SK-N-SH (cell line): ENCODE data around the gene PDIA6. TPM values are rescaled to one million over a fixed set of nuclear protein-coding genes. Genes with fewer than 3 reads are reported as not detected.

Source experiments
- CTCF ChIA-PET: fragments of 300-600, 350-600 bp; formaldehyde crosslinking; extraction: SDS; loops from one replicate; lab custom pipeline; 2021; lab: Yijun Ruan, JAX
- POLR2A ChIA-PET: fragments of 350-600 bp; sonication (Branson Sonifier 250); formaldehyde crosslinking; extraction: SDS; loops from one replicate; lab custom pipeline; 2020; ENCODE audit warnings: antibody characterized with exemption, inconsistent platforms; lab: Yijun Ruan, JAX
- DNase-seq: peaks from one replicate; pipeline ENCODE4 v3.0.0; 2012
- H2AFZ ChIP-seq: fragments of 200-600 bp; sonication (generic); 2 replicates; pipeline ENCODE4 v1.8.1; 2016; ENCODE audit warnings: antibody characterized with exemption, mild to moderate bottlenecking, low read depth
- H3F3A ChIP-seq: fragments of 200-600 bp; sonication (generic); replicated peaks from 2 replicates; pipeline ENCODE3; 2016; ENCODE audit warnings: antibody characterized with exemption, mild to moderate bottlenecking; ENCODE audit not compliant: insufficient read depth
- H3K27ac ChIP-seq, 2 experiments: fragments of 200-500 bp in 1 of 2; fragments of 200-600 bp in 1 of 2; sonication (Bioruptor generic) in 1 of 2; sonication (generic), shearing (Covaris generic) in 1 of 2; 2 replicates each; pipeline versions ENCODE4 v1.5.1 to v1.6.1; 2014 to 2016; ENCODE audit warnings: low read depth in 2 of 2, inconsistent platforms in 1 of 2, low read length in 1 of 2, mild to moderate bottlenecking in 1 of 2, mixed read lengths in 1 of 2
- H3K27me3 ChIP-seq: fragments of 200-600 bp; sonication (generic), shearing (Covaris generic); 2 replicates; pipeline ENCODE4 v1.6.1; 2016; ENCODE audit warnings: mixed run types; ENCODE audit not compliant: insufficient read depth
- H3K36me3 ChIP-seq, 2 experiments: fragments of 200-500 bp in 1 of 2; fragments of 200-600 bp in 1 of 2; sonication (Bioruptor generic) in 1 of 2; sonication (generic) in 1 of 2; replicated peaks in 1 of 2; 2 replicates each; pipeline versions ENCODE3 to v1.5.1; 2014 to 2016; ENCODE audit warnings: low read length in 1 of 2, mild to moderate bottlenecking in 1 of 2; ENCODE audit not compliant: insufficient read depth in 2 of 2, control insufficient read depth in 1 of 2
- H3K4me1 ChIP-seq, 2 experiments: fragments of 200-500 bp in 1 of 2; fragments of 200-600 bp in 1 of 2; sonication (Bioruptor generic) in 1 of 2; sonication (generic), shearing (Covaris generic) in 1 of 2; 2 replicates each; pipeline versions ENCODE4 v1.5.1 to v1.6.1; 2014 to 2016; ENCODE audit warnings: low read depth in 1 of 2, low read length in 1 of 2, mixed run types in 1 of 2; ENCODE audit not compliant: insufficient read depth in 2 of 2, control insufficient read depth in 1 of 2
- H3K4me2 ChIP-seq: fragments of 200-600 bp; sonication (generic), shearing (Covaris generic); 2 replicates; pipeline ENCODE4 v1.6.1; 2017; ENCODE audit warnings: mixed run types
- H3K4me3 ChIP-seq, 2 experiments: fragments of 200-500 bp in 1 of 2; fragments of 200-600 bp in 1 of 2; sonication (Bioruptor generic) in 1 of 2; sonication (generic), shearing (Covaris generic) in 1 of 2; 2 replicates each; pipeline versions ENCODE4 v1.5.1 to v1.8.1; 2014 to 2016; ENCODE audit warnings: low read depth in 2 of 2, inconsistent platforms in 1 of 2, low read length in 1 of 2, mild to moderate bottlenecking in 1 of 2, mixed read lengths in 1 of 2, moderate library complexity in 1 of 2
- H3K79me2 ChIP-seq: fragments of 200-600 bp; sonication (generic); 2 replicates; pipeline ENCODE4 v1.8.1; 2017; ENCODE audit warnings: mild to moderate bottlenecking; ENCODE audit not compliant: insufficient read depth
- H3K9ac ChIP-seq: fragments of 200-600 bp; sonication (generic); 2 replicates; pipeline ENCODE4 v1.6.1; 2017; ENCODE audit warnings: mixed run types
- H3K9me2 ChIP-seq: fragments of 200-600 bp; sonication (generic); 2 replicates; pipeline ENCODE4 v1.6.1; 2017; ENCODE audit warnings: mixed run types
- H3K9me3 ChIP-seq: fragments of 200-600 bp; sonication (generic); 2 replicates; pipeline ENCODE4 v1.6.1; 2017; ENCODE audit warnings: mixed run types, mild to moderate bottlenecking, moderate library complexity
- H4K20me1 ChIP-seq: fragments of 200-600 bp; sonication (generic); 2 replicates; pipeline ENCODE4 v1.6.1; 2017; ENCODE audit warnings: mild to moderate bottlenecking, mixed run types; ENCODE audit not compliant: insufficient read depth
- CHD2 ChIP-seq: fragments of 150-350 bp; IDR thresholded peaks from 2 replicates; pipeline ENCODE4 v1.6.1; 2018; ENCODE audit warnings: low read length; ENCODE audit not compliant: partially characterized antibody
- ELF1 ChIP-seq: IDR thresholded peaks from 2 replicates; pipeline ENCODE4 v1.4.0; 2012
- EP300 ChIP-seq, 2 experiments: IDR thresholded peaks; 2 replicates each; pipeline versions ENCODE4 v1.4.0 to v1.6.1; 2012; ENCODE audit warnings: borderline replicate concordance in 1 of 2, low read depth in 1 of 2, low read length in 1 of 2
- FOXM1 ChIP-seq: IDR thresholded peaks from 2 replicates; pipeline ENCODE4 v1.4.0; 2012; ENCODE audit warnings: low read depth, mild to moderate bottlenecking
- MAX ChIP-seq: IDR thresholded peaks from 2 replicates; pipeline ENCODE4 v1.4.0; 2012; ENCODE audit warnings: low read depth
- MEF2A ChIP-seq: IDR thresholded peaks from 2 replicates; pipeline ENCODE4 v1.4.0; 2012; ENCODE audit warnings: low read depth, borderline replicate concordance
- MXI1 ChIP-seq: IDR thresholded peaks from 2 replicates; pipeline ENCODE4 v1.6.1; 2012; ENCODE audit warnings: mild to moderate bottlenecking, low read depth, low read length, improper control_type of control experiment
- PBX3 ChIP-seq: IDR thresholded peaks from 2 replicates; pipeline ENCODE4; 2012
- POLR2AphosphoS5 ChIP-seq: IDR thresholded peaks from 2 replicates; pipeline ENCODE4 v1.6.1; 2012; ENCODE audit warnings: low read depth, low read length
- RCOR1 ChIP-seq: fragments of 150-350 bp; IDR thresholded peaks from 2 replicates; pipeline ENCODE4 v1.6.1; 2017; ENCODE audit warnings: antibody characterized with exemption, low read length
- RXRA ChIP-seq: IDR thresholded peaks from 2 replicates; pipeline ENCODE4 v1.4.0; 2012; ENCODE audit warnings: low read depth, mild to moderate bottlenecking, borderline replicate concordance
- SMC3 ChIP-seq: IDR thresholded peaks from 2 replicates; pipeline ENCODE4 v1.6.1; 2012; ENCODE audit warnings: low read depth, low read length, improper control_type of control experiment
- TCF12 ChIP-seq: IDR thresholded peaks from 2 replicates; pipeline ENCODE4 v1.4.0; 2012
- WGBS: methylation state at CpG from one replicate; pipeline ENCODE4 v1.1.6; 2017; ENCODE audit warnings: low lambda C conversion rate; 5-methylcytosine and 5-hydroxymethylcytosine counted together
- polyA plus RNA-seq, 3 experiments: library from polyadenylated mRNA; depleted of rRNA; stranded (reverse); fragments of >200 nt; gene quantifications; 2 replicates each; pipeline ENCODE4 v1.2.3, GENCODE V29; 2012
- TF ChIP-seq, protein P1 (sequence below): fragments of 150-350 bp; IDR thresholded peaks from 2 replicates; pipeline ENCODE4 v1.6.1; 2017; ENCODE audit warnings: antibody characterized with exemption, low read length, low read depth, borderline replicate concordance

Gene PDIA6
- polyA plus RNA-seq, 1 of the 3 experiments (the other 2 are of a cell fraction) = 325 TPM

GRCh38 chr2:10811517-10811916, 1.1 kb downstream of the PDIA6 start:
- peaks cover 52% of the 10 kb centered on the region for H4K20me1 ChIP-seq
- no peaks in the 10 kb centered on the region for H3K9me2 ChIP-seq
- peaks cover 0 to 37% of the 10 kb centered on the region in 2 experiments; a peak in 2 of 4 replicates for H3K4me1 ChIP-seq
- CTCF ChIA-PET = interaction anchor here (1.2 to 2.2 kb wide), 5 partner anchors 11 to 652 kb away, joined by 3 to 22 read pairs (median 6); no protein-coding TSS in a partner anchor
- TF ChIP-seq RCOR1 = no peak
- TF ChIP-seq, all 33 proteins: peak for 0
- Histone ChIP-seq H3K9ac (peak overlapping the region; percentile 83), H3F3A (no peaks in the 10 kb centered on the region), H3K36me3 (peaks cover 7 to 16% of the 10 kb centered on the region in 2 experiments), H3K4me3 (peak overlapping the region; percentile 53 to 86), H3K4me2 (peak overlapping the region; percentile 87), H3K27ac (peak overlapping the region; percentile 68 to 93; a peak in 3 of 4 replicates), H3K9me3 (no peaks in the 10 kb centered on the region), H2AFZ (no peak overlapping the region), H3K79me2 (peaks cover 59% of the 10 kb centered on the region), H3K27me3 (no peaks in the 10 kb centered on the region)
- DNase-seq = no peak
- POLR2A ChIA-PET = interaction anchor here (1.1 to 1.5 kb wide), 2 partner anchors 38 to 322 kb away, joined by 3 to 4 read pairs; a partner anchor contains a TSS
- WGBS = 4% methylated on average over 14 of the region's 14 CpGs

- CTCF ChIA-PET = interaction anchor here (1.6 to 2.2 kb wide), 2 partner anchors 22 to 99 kb away, joined by 3 to 22 read pairs; no protein-coding TSS in a partner anchor
- H3K79me2 ChIP-seq = peaks cover 67% of the 10 kb centered on the region
- 56% methylated on average over 8 of the region's 8 CpGs for WGBS
- no peaks in the 10 kb centered on the region for H3K27me3 ChIP-seq
- H3K4me3 ChIP-seq = peak overlapping the region; percentile 53 to 86
- H3K27ac ChIP-seq = peak overlapping the region; percentile 32 to 93; a peak in 3 of 4 replicates
- H3K36me3 ChIP-seq = peaks cover 7 to 21% of the 10 kb centered on the region in 2 experiments
- no peaks in the 10 kb centered on the region for H3K9me2 ChIP-seq
- H3K4me1 ChIP-seq = peaks cover 0 to 37% of the 10 kb centered on the region in 2 experiments; a peak in 2 of 4 replicates
- H2AFZ ChIP-seq = no peak overlapping the region
- H3K4me2 ChIP-seq = peak overlapping the region; percentile 87
- TF ChIP-seq ELF1 (no peak), MXI1 (peak; percentile 87), CHD2 (peak; percentile 47), TCF12 (peak; percentile 32; the same call in 1 of the 2 replicates), RCOR1 (peak; percentile 69), EP300 (IDR thresholded peaks at IDR 0.05; ENCODE audit: borderline replicate concordance in 1 of 2, low read depth in 1 of 2, low read length in 1 of 2) (peak in 1 of 2 experiments; percentile 69; a peak in 1 of 4 replicates), SMC3 (no peak), POLR2AphosphoS5 (peak; percentile 27; the same call in 1 of the 2 replicates)
- H3K9ac ChIP-seq = peak overlapping the region; percentile 83; the same call in 1 of the 2 replicates
- no peaks in the 10 kb centered on the region for H3K9me3 ChIP-seq
- POLR2A ChIA-PET = no interaction called here
- DNase-seq = peak; percentile 72
- H3F3A ChIP-seq = no peaks in the 10 kb centered on the region
- H4K20me1 ChIP-seq = peaks cover 58% of the 10 kb centered on the region
These were observed 2.1 kb downstream of the PDIA6 start for GRCh38 chr2:10810202-10811161.

- DNase-seq = no peak
- H4K20me1 ChIP-seq = peaks cover 80% of the 10 kb centered on the region
- H3K27me3 ChIP-seq = no peaks in the 10 kb centered on the region
- CTCF ChIA-PET = interaction anchor here (0.9 to 1.1 kb wide), 2 partner anchors 10 to 11 kb away, joined by 3 read pairs; no protein-coding TSS in a partner anchor
- TF ChIP-seq PBX3 = no peak
- TF ChIP-seq, protein P1, sequence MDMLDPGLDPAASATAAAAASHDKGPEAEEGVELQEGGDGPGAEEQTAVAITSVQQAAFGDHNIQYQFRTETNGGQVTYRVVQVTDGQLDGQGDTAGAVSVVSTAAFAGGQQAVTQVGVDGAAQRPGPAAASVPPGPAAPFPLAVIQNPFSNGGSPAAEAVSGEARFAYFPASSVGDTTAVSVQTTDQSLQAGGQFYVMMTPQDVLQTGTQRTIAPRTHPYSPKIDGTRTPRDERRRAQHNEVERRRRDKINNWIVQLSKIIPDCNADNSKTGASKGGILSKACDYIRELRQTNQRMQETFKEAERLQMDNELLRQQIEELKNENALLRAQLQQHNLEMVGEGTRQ = no peak
- TF ChIP-seq MAX = no peak
- no peak for TF ChIP-seq FOXM1
- no peak for TF ChIP-seq MEF2A
- no peak for TF ChIP-seq RXRA
- TF ChIP-seq, all 33 proteins: peak for 0
- Histone ChIP-seq H3K4me2 (no peak overlapping the region), H3K9me2 (no peaks in the 10 kb centered on the region), H3K36me3 (peaks cover 20 to 25% of the 10 kb centered on the region in 2 experiments), H3K79me2 (peaks cover 92% of the 10 kb centered on the region), H3K9ac (no peak overlapping the region), H2AFZ (no peak overlapping the region), H3K4me3 (no peak overlapping the region), H3F3A (no peaks in the 10 kb centered on the region), H3K9me3 (no peaks in the 10 kb centered on the region), H3K27ac (no peak overlapping the region), H3K4me1 (peaks cover 0 to 26% of the 10 kb centered on the region in 2 experiments; a peak in 2 of 4 replicates)
- POLR2A ChIA-PET = interaction anchor here (0.6 kb wide), 1 partner anchor 50 kb away, joined by 4 read pairs; no protein-coding TSS in a partner anchor
- 95% methylated on average over 3 of the region's 3 CpGs for WGBS
These were observed 6.0 kb downstream of the PDIA6 start for GRCh38 chr2:10806543-10806942.
